AG04450 (cell line): ENCODE measurements around the gene CPXM2. TPM values are rescaled to one million over a fixed set of nuclear protein-coding genes. Genes with fewer than 3 reads are reported as not detected.

Experiments
- CTCF ChIA-PET: fragments of 300-600, 350-600 bp; formaldehyde crosslinking; extraction: SDS; loops from one replicate; lab custom pipeline; 2022; ENCODE audit warnings: antibody characterized with exemption, inconsistent platforms; lab: Charles Lee
- POLR2A ChIA-PET: fragments of 350-600 bp; formaldehyde crosslinking; extraction: SDS; loops from one replicate; lab custom pipeline; 2021; ENCODE audit warnings: antibody characterized with exemption, inconsistent platforms; lab: Yijun Ruan, JAX
- DNase-seq: peaks from one replicate; pipeline ENCODE4 v3.0.0-alpha.2; 2011; ENCODE audit warnings: low read depth, low spot score
- H3K27ac ChIP-seq: one replicate; pipeline ENCODE4 v1.5.1; 2012; ENCODE audit warnings: low read depth, low read length, control low read depth
- H3K27me3 ChIP-seq: one replicate; pipeline ENCODE4 v1.6.0; 2012; ENCODE audit warnings: low read length; ENCODE audit not compliant: control insufficient read depth, insufficient read depth
- H3K4me3 ChIP-seq: 2 replicates; pipeline ENCODE4 v1.5.1; 2011; ENCODE audit warnings: mild to moderate bottlenecking, low read depth, low read length, control low read depth
- H3K9me3 ChIP-seq: 2 replicates; pipeline ENCODE4 v1.5.1; 2012; ENCODE audit warnings: low read length; ENCODE audit not compliant: control insufficient read depth, insufficient read depth
- CTCF ChIP-seq: IDR thresholded peaks from 2 replicates; pipeline ENCODE4 v1.5.1; 2011; ENCODE audit warnings: low read depth, low read length, control low read depth, inconsistent platforms
- polyA plus RNA-seq: library from polyadenylated mRNA; depleted of rRNA; stranded (reverse); fragments of >200 nt; gene quantifications from 2 replicates; pipeline ENCODE4 v1.2.3, GENCODE V29; 2011

CPXM2 gene
- polyA plus RNA-seq, 1 experiment = not detected

GRCh38 chr10:123748711-123749110, 142.9 kb downstream of the CPXM2 start:
- CTCF ChIA-PET = no interaction called here
- TF ChIP-seq CTCF = no peak
- Histone ChIP-seq H3K27me3 (no peaks in the 10 kb centered on the region), H3K9me3 (peaks cover 73% of the 10 kb centered on the region), H3K27ac (no peak overlapping the region), H3K4me3 (no peak overlapping the region)
- POLR2A ChIA-PET = no interaction called here
- DNase-seq = no peak

- ChIA-PET POLR2A (no interaction called here), CTCF (no interaction called here)
- DNase-seq = no peak
- H3K27me3 ChIP-seq = no peaks in the 10 kb centered on the region
- peaks cover 73% of the 10 kb centered on the region for H3K9me3 ChIP-seq
- no peak overlapping the region for H3K27ac ChIP-seq
- TF ChIP-seq CTCF = no peak
- H3K4me3 ChIP-seq = no peak overlapping the region
These were observed 144.2 kb downstream of the CPXM2 start for GRCh38 chr10:123747426-123747825.

- H3K27ac ChIP-seq = no peak overlapping the region
- no peak for TF ChIP-seq CTCF
- H3K9me3 ChIP-seq = peaks cover 75% of the 10 kb centered on the region
- ChIA-PET POLR2A (no interaction called here), CTCF (no interaction called here)
- DNase-seq = no peak
- no peaks in the 10 kb centered on the region for H3K27me3 ChIP-seq
- H3K4me3 ChIP-seq = no peak overlapping the region
These were observed 144.7 kb downstream of the CPXM2 start for GRCh38 chr10:123746942-123747341.

GRCh38 chr10:123746520-123746919, 145.1 kb downstream of the CPXM2 start:
- peaks cover 79% of the 10 kb centered on the region for H3K9me3 ChIP-seq
- ChIA-PET POLR2A (no interaction called here), CTCF (no interaction called here)
- no peak for TF ChIP-seq CTCF
- no peaks in the 10 kb centered on the region for H3K27me3 ChIP-seq
- DNase-seq = no peak
- H3K27ac ChIP-seq = no peak overlapping the region
- H3K4me3 ChIP-seq = no peak overlapping the region

GRCh38 chr10:123746061-123746460, 145.5 kb downstream of the CPXM2 start:
- CTCF ChIA-PET = no interaction called here
- POLR2A ChIA-PET = no interaction called here

More at GRCh38 chr10:123746061-123746460, 145.5 kb downstream of the CPXM2 start:
- Histone ChIP-seq H3K27ac (no peak overlapping the region), H3K9me3 (peaks cover 81% of the 10 kb centered on the region), H3K27me3 (no peaks in the 10 kb centered on the region), H3K4me3 (no peak overlapping the region)
- TF ChIP-seq CTCF = no peak
- no peak for DNase-seq
